NCI-H1105 treated with DMSO at 0.1 percent for 48 hours (cell line): ENCODE measurements around the gene SLIT3.

Experiments used
- DNase-seq: peaks from one replicate; lab custom pipeline; 2025; lab: John Stamatoyannopoulos, UW

Gene SLIT3

GRCh38 chr5:168736281-168736831 is 564.6 kb downstream of the SLIT3 start:
- no peak for DNase-seq

GRCh38 chr5:168734620-168735300 is 566.2 kb downstream of the SLIT3 start:
- no peak for DNase-seq

- DNase-seq = no peak
These were observed 566.8 kb downstream of the SLIT3 start for GRCh38 chr5:168734119-168734518.

- no peak for DNase-seq
These were observed 572.3 kb downstream of the SLIT3 start for GRCh38 chr5:168728546-168729211.

- no peak for DNase-seq
These were observed 573.4 kb downstream of the SLIT3 start for GRCh38 chr5:168727547-168727946.

GRCh38 chr5:168726342-168726741 is 574.6 kb downstream of the SLIT3 start:
- DNase-seq = no peak

GRCh38 chr5:168724227-168724626 is 576.7 kb downstream of the SLIT3 start:
- DNase-seq = no peak

- DNase-seq = no peak
These were observed 577.9 kb downstream of the SLIT3 start for GRCh38 chr5:168723037-168723436.

GRCh38 chr5:168721966-168722365 is 579.0 kb downstream of the SLIT3 start:
- DNase-seq = no peak

GRCh38 chr5:168721002-168721753 is 579.8 kb downstream of the SLIT3 start:
- DNase-seq = no peak

GRCh38 chr5:168720575-168720974 is 580.4 kb downstream of the SLIT3 start:
- no peak for DNase-seq

GRCh38 chr5:168714046-168714445 is 586.9 kb downstream of the SLIT3 start:
- DNase-seq = no peak

GRCh38 chr5:168713051-168713450 is 587.9 kb downstream of the SLIT3 start:
- no peak for DNase-seq

- no peak for DNase-seq
These were observed 588.5 kb downstream of the SLIT3 start for GRCh38 chr5:168712280-168712924.

- no peak for DNase-seq
These were observed 590.2 kb downstream of the SLIT3 start for GRCh38 chr5:168710706-168711105.

GRCh38 chr5:168707716-168708695 is 592.9 kb downstream of the SLIT3 start:
- DNase-seq = no peak

GRCh38 chr5:168706655-168707069 is 594.3 kb downstream of the SLIT3 start:
- DNase-seq = peak; percentile 14

- no peak for DNase-seq
These were observed 595.6 kb downstream of the SLIT3 start for GRCh38 chr5:168705321-168705720.

GRCh38 chr5:168702511-168702910 is 598.4 kb downstream of the SLIT3 start:
- DNase-seq = no peak

GRCh38 chr5:168701641-168702040 is 599.3 kb downstream of the SLIT3 start:
- DNase-seq = no peak

GRCh38 chr5:168699002-168699401 is 601.9 kb downstream of the SLIT3 start:
- no peak for DNase-seq
